ENCODE data around the gene RUBCN. TPM values are rescaled to one million over a fixed set of nuclear protein-coding genes. Genes with fewer than 3 reads are reported as not detected.

Gene RUBCN
- total and polyA plus RNA-seq, 2 experiments from 2014 or later: 15.4 to 46.2 TPM

DNA sequence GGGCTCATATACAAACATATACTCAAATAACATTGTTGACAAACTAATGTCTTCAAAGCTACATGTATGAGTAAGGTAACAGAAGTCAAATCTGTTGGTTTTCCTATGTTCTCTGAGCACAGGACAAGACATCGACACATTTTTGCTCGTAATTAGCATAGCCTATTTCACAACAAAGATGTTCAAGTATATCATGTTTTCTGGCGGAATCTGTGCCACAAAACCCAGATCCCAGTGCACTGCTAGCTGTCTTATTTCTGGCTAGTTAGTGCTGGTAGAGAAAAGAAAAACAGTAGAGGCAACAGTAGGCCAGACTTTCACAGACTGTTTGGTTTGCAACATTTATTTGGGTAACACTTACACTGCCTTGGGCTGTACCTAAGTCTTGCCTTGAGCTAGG lies 51.2 kb downstream of the RUBCN start:
- TF ChIP-seq CTCF (IDR thresholded peaks at IDR 0.05; ENCODE audit: low read depth, low read length): no peak
- Histone ChIP-seq H3K4me1 (ENCODE audit: low read depth) (no peaks in the 10 kb centered on the region), H3K9me3 (ENCODE audit: low read depth) (no peaks in the 10 kb centered on the region), H3K27me3 (no peaks in the 10 kb centered on the region), H3K4me3 (no peak overlapping the region), H3K36me3 (peaks cover 13% of the 10 kb centered on the region), H3K27ac (no peak overlapping the region)
- DNase-seq (ENCODE audit: low read depth in 1 of 2, low spot score in 1 of 2): no peak

GRCh38 chr3:197683191-197683590 lies 53.5 kb downstream of the RUBCN start:
- no peak overlapping the region for H3K27ac ChIP-seq
- H3K27me3 ChIP-seq: no peaks in the 10 kb centered on the region
- no peak overlapping the region for H3K4me3 ChIP-seq
- no peak for DNase-seq (ENCODE audit: low read depth in 1 of 2, low spot score in 1 of 2)
- H3K4me1 ChIP-seq (ENCODE audit: low read depth): no peaks in the 10 kb centered on the region
- H3K36me3 ChIP-seq: peaks cover 8% of the 10 kb centered on the region
- no peaks in the 10 kb centered on the region for H3K9me3 ChIP-seq (ENCODE audit: low read depth)
- no peak for TF ChIP-seq CTCF (IDR thresholded peaks at IDR 0.05; ENCODE audit: low read depth, low read length)

DNA sequence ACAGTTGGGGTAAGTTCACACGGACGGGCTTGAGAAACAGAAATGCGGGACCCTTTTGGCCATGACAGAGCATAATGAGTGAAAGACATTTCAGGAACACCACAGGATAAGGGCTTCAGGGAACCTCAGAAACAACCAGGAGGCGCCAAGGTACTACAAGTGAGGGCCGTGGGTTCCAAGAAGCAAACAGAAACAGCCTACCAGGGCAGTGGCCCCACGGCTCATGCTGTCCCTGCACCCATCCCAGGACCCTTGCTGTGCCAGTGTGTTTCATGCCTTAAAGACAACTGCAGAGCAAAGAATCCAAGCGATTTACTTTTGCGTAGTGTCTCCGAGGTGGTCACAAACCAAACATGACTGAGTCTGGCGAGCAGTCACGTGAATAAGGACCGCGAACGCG lies 54.0 kb downstream of the RUBCN start:
- H3K27ac ChIP-seq: no peak overlapping the region
- H3K9me3 ChIP-seq (ENCODE audit: low read depth): no peaks in the 10 kb centered on the region
- peak in 1 of 2 donors; percentile 6 for DNase-seq (ENCODE audit: low read depth in 1 of 2, low spot score in 1 of 2)
- TF ChIP-seq CTCF (IDR thresholded peaks at IDR 0.05; ENCODE audit: low read depth, low read length): no peak
- no peaks in the 10 kb centered on the region for H3K4me1 ChIP-seq (ENCODE audit: low read depth)
- no peak overlapping the region for H3K4me3 ChIP-seq
- peaks cover 8% of the 10 kb centered on the region for H3K36me3 ChIP-seq
- H3K27me3 ChIP-seq: no peaks in the 10 kb centered on the region

- Histone ChIP-seq H3K4me1 (ENCODE audit: low read depth) (no peaks in the 10 kb centered on the region), H3K4me3 (no peak overlapping the region), H3K36me3 (peaks cover 14% of the 10 kb centered on the region), H3K27me3 (no peaks in the 10 kb centered on the region), H3K27ac (no peak overlapping the region), H3K9me3 (ENCODE audit: low read depth) (no peaks in the 10 kb centered on the region)
- no peak for TF ChIP-seq CTCF (IDR thresholded peaks at IDR 0.05; ENCODE audit: low read depth, low read length)
- DNase-seq (ENCODE audit: low read depth in 1 of 2, low spot score in 1 of 2): no peak
These were observed 55.7 kb downstream of the RUBCN start for GRCh38 chr3:197680955-197681521.

GRCh38 chr3:197675951-197676350 lies 60.8 kb downstream of the RUBCN start:
- Histone ChIP-seq H3K4me3 (no peak overlapping the region), H3K9me3 (ENCODE audit: low read depth) (no peaks in the 10 kb centered on the region), H3K36me3 (peaks cover 6% of the 10 kb centered on the region), H3K4me1 (ENCODE audit: low read depth) (no peaks in the 10 kb centered on the region), H3K27ac (no peak overlapping the region), H3K27me3 (no peaks in the 10 kb centered on the region)
- no peak for TF ChIP-seq CTCF (IDR thresholded peaks at IDR 0.05; ENCODE audit: low read depth, low read length)
- DNase-seq (ENCODE audit: low read depth in 1 of 2, low spot score in 1 of 2): no peak

DNA sequence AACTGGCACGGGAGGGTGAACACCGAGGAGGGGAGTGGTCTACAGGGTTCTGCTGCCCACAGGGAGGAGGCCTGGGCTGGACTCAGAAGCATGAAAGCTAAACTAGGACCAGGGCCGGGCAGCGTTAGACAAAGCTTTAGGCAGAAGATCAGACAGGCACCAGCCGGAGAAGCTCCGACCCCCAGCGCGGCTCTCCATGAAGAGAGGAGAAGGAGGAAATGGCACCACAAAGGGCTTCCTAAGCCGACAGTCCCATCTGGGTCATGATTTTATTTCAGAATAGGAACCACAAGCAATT lies 61.2 kb downstream of the RUBCN start:
- Histone ChIP-seq H3K9me3 (ENCODE audit: low read depth) (no peaks in the 10 kb centered on the region), H3K27me3 (no peaks in the 10 kb centered on the region), H3K4me1 (ENCODE audit: low read depth) (no peaks in the 10 kb centered on the region), H3K36me3 (peaks cover 6% of the 10 kb centered on the region), H3K4me3 (no peak overlapping the region), H3K27ac (no peak overlapping the region)
- TF ChIP-seq CTCF (IDR thresholded peaks at IDR 0.05; ENCODE audit: low read depth, low read length): no peak
- no peak for DNase-seq (ENCODE audit: low read depth in 1 of 2, low spot score in 1 of 2)

Data from cardiac muscle cell (in vitro differentiated cells and primary cell).